ENCODE measurements around the gene SIPA1L3.

DNA sequence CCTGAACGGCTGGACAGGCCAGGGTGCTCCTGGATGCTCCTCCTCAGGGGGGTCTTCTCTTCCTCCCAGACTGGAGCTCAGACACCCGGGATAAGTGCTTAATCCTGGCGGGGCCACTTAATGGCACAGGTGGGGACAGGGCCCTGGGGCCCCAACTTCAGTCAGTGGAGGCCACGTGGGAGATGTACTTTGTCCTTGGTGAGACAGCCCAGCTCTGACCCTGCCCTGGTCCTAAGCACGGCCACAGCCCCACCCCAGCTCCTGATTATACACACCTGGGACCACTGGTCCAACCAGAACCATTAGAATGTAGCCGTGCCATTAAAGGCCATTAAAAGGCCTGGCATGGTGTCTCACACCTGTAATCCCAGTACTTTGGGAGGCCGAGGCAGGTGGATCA, 341.4 kb downstream of the SIPA1L3 start:
- TF ChIP-seq ZNF174 (tag by site-specific recombination; IDR thresholded peaks at IDR 0.05) (no peak), KLF16 (tag by site-specific recombination; IDR thresholded peaks at IDR 0.05) (no peak), ZNF274 (IDR thresholded peaks at IDR 0.05; ENCODE audit: low read length) (no peak), ZNF274 (tag by site-specific recombination; IDR thresholded peaks at IDR 0.05; ENCODE audit: borderline replicate concordance) (no peak), ZSCAN16 (tag by site-specific recombination; IDR thresholded peaks at IDR 0.05) (no peak)
- TF ChIP-seq, protein P1, sequence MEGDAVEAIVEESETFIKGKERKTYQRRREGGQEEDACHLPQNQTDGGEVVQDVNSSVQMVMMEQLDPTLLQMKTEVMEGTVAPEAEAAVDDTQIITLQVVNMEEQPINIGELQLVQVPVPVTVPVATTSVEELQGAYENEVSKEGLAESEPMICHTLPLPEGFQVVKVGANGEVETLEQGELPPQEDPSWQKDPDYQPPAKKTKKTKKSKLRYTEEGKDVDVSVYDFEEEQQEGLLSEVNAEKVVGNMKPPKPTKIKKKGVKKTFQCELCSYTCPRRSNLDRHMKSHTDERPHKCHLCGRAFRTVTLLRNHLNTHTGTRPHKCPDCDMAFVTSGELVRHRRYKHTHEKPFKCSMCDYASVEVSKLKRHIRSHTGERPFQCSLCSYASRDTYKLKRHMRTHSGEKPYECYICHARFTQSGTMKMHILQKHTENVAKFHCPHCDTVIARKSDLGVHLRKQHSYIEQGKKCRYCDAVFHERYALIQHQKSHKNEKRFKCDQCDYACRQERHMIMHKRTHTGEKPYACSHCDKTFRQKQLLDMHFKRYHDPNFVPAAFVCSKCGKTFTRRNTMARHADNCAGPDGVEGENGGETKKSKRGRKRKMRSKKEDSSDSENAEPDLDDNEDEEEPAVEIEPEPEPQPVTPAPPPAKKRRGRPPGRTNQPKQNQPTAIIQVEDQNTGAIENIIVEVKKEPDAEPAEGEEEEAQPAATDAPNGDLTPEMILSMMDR (tag by site-specific recombination; IDR thresholded peaks at IDR 0.05) = no peak
- TF ChIP-seq, protein P2, sequence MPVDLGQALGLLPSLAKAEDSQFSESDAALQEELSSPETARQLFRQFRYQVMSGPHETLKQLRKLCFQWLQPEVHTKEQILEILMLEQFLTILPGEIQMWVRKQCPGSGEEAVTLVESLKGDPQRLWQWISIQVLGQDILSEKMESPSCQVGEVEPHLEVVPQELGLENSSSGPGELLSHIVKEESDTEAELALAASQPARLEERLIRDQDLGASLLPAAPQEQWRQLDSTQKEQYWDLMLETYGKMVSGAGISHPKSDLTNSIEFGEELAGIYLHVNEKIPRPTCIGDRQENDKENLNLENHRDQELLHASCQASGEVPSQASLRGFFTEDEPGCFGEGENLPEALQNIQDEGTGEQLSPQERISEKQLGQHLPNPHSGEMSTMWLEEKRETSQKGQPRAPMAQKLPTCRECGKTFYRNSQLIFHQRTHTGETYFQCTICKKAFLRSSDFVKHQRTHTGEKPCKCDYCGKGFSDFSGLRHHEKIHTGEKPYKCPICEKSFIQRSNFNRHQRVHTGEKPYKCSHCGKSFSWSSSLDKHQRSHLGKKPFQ (tag by site-specific recombination; IDR thresholded peaks at IDR 0.05) = no peak
- TF ChIP-seq, protein P3, sequence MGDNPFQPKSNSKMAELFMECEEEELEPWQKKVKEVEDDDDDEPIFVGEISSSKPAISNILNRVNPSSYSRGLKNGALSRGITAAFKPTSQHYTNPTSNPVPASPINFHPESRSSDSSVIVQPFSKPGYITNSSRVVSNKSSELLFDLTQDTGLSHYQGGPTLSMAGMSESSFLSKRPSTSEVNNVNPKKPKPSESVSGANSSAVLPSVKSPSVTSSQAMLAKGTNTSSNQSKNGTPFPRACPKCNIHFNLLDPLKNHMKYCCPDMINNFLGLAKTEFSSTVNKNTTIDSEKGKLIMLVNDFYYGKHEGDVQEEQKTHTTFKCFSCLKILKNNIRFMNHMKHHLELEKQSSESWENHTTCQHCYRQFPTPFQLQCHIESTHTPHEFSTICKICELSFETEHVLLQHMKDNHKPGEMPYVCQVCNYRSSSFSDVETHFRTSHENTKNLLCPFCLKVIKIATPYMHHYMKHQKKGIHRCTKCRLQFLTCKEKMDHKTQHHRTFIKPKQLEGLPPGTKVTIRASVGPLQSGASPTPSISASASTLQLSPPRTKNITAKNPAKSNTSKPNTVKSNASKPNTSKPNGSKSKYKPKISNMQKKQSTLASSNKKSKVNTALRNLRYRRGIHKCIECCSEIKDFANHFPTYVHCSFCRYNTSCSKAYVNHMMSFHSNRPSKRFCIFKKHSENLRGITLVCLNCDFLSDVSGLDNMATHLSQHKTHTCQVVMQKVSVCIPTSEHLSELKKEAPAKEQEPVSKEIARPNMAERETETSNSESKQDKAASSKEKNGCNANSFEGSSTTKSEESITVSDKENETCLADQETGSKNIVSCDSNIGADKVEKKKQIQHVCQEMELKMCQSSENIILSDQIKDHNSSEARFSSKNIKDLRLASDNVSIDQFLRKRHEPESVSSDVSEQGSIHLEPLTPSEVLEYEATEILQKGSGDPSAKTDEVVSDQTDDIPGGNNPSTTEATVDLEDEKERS (tag by site-specific recombination; IDR thresholded peaks at IDR 0.05) = no peak
- TF ChIP-seq, protein P4, sequence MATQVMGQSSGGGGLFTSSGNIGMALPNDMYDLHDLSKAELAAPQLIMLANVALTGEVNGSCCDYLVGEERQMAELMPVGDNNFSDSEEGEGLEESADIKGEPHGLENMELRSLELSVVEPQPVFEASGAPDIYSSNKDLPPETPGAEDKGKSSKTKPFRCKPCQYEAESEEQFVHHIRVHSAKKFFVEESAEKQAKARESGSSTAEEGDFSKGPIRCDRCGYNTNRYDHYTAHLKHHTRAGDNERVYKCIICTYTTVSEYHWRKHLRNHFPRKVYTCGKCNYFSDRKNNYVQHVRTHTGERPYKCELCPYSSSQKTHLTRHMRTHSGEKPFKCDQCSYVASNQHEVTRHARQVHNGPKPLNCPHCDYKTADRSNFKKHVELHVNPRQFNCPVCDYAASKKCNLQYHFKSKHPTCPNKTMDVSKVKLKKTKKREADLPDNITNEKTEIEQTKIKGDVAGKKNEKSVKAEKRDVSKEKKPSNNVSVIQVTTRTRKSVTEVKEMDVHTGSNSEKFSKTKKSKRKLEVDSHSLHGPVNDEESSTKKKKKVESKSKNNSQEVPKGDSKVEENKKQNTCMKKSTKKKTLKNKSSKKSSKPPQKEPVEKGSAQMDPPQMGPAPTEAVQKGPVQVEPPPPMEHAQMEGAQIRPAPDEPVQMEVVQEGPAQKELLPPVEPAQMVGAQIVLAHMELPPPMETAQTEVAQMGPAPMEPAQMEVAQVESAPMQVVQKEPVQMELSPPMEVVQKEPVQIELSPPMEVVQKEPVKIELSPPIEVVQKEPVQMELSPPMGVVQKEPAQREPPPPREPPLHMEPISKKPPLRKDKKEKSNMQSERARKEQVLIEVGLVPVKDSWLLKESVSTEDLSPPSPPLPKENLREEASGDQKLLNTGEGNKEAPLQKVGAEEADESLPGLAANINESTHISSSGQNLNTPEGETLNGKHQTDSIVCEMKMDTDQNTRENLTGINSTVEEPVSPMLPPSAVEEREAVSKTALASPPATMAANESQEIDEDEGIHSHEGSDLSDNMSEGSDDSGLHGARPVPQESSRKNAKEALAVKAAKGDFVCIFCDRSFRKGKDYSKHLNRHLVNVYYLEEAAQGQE (tag by site-specific recombination; IDR thresholded peaks at IDR 0.05) = no peak
